Vagina (tissue), 2 donors: Measurements from ENCODE around the gene EPHB1. TPM values are rescaled to one million over a fixed set of nuclear protein-coding genes. Genes with fewer than 3 reads are reported as not detected.
A peak's percentile ranks its signal among the peaks of the same experiment; 100 is the strongest.

Experiments used
- DNase-seq, 2 donors: peaks; one replicate each; pipeline ENCODE4 v3.0.0-alpha.2; 2017; ENCODE audit errors: extremely low spot score in 2 of 2
- H3K27ac ChIP-seq: fragments of 200-600 bp; sonication (generic); one replicate; pipeline ENCODE4 v1.5.1; 2019
- H3K27me3 ChIP-seq: fragments of 200-600 bp; sonication (generic); one replicate; pipeline ENCODE4 v1.5.1; 2019
- H3K36me3 ChIP-seq, 2 donors: fragments of 200-600 bp; sonication (generic); one replicate each; pipeline ENCODE4 v1.5.1; 2017 to 2019
- H3K4me1 ChIP-seq: fragments of 200-600 bp; sonication (generic); one replicate; pipeline ENCODE4 v1.5.1; 2019
- H3K4me3 ChIP-seq, 2 donors: fragments of 200-600 bp; sonication (generic); 1 replicate in 1 of 2; 2 replicates in 1 of 2; pipeline ENCODE4 v1.5.1; 2016 to 2019
- H3K9me3 ChIP-seq: fragments of 200-600 bp; sonication (generic); one replicate; pipeline ENCODE4 v1.5.1; 2019
- CTCF ChIP-seq, 3 experiments: fragments of 450-650 bp in 2 of 3; fragments of 200-600 bp in 1 of 3; sonication (generic) in 1 of 3; IDR thresholded peaks; one replicate each; pipeline ENCODE4 v1.5.1; 2017 to 2019; ENCODE audit warnings: antibody characterized with exemption in 3 of 3, mild to moderate bottlenecking in 2 of 3, moderate library complexity in 2 of 3
- POLR2A ChIP-seq, 2 donors: fragments of 450-650 bp; IDR thresholded peaks; one replicate each; pipeline ENCODE4 v1.6.1; 2017; ENCODE audit warnings: antibody characterized with exemption in 2 of 2, mild to moderate bottlenecking in 2 of 2, moderate library complexity in 2 of 2
- POLR2AphosphoS5 ChIP-seq, 2 donors: sonication (generic); formaldehyde crosslinking; IDR thresholded peaks; one replicate each; pipeline ENCODE4 v1.9.0; 2017; ENCODE audit warnings: antibody characterized with exemption in 2 of 2, mild to moderate bottlenecking in 2 of 2, low read depth in 1 of 2; ENCODE audit not compliant: insufficient read depth in 1 of 2
- intact Hi-C: fragments of 100-400 bp; cut with DNase I; formaldehyde crosslinking; loops from one replicate; pipeline ENCODE4 v1.15.1; 2023
- total RNA-seq: library from RNA; depleted of rRNA; stranded (reverse); fragments of >200 nt; gene quantifications from one replicate; pipeline ENCODE4 v1.2.3, GENCODE V29; 2016

The EPHB1 gene
- total RNA-seq, 1 donor from 2014 or later: 2.2 TPM

DNA sequence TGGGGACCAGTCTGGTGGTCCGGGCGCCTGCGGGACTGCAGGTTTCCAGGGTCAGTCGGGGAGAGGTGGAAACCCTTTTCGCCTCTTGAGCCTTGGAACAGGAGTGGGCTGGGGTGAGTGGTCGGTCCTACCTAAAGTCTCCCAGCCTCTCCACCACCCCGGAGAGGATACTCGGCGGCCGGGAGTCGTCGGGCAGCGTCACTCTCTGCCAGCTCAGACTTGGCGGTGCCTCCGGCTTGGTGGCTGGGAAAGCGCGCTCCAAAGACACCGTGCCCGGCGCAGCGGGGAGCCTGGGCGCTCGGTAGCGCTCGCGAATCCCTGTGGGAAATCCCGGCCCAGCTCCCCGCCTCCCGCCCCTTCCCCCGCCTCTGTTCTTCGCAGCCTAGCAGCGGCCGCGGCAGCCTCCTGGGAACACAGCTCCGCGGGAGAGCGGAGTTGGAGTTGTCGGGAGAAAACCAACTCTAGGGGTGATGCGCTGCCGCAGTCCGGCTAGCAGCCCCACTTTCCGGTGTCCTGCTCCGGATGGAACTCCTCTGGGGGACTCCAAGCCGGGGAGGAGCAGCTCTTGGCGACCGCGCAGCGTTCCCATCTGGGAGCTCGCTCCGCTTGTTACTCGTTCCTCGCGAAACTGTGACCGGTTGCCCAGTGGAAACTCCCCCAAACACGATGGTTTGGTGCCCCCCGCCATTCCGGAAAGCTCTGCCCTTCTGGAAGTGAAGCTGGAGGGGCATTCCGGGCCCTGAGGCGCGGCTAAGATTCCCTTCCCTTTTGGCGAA is 1.4 kb downstream of the EPHB1 start:
- Histone ChIP-seq H3K4me3 (peak overlapping the region; percentile 45 to 57), H3K36me3 (no peaks in the 10 kb centered on the region), H3K4me1 (peaks cover 24% of the 10 kb centered on the region), H3K9me3 (no peaks in the 10 kb centered on the region), H3K27ac (no peak overlapping the region), H3K27me3 (no peaks in the 10 kb centered on the region)
- TF ChIP-seq CTCF (IDR thresholded peaks at IDR 0.05) (no peak), POLR2A (IDR thresholded peaks at IDR 0.05) (no peak)
- DNase-seq: peak; percentile 82 to 85
- intact Hi-C loops: loop anchor here (5.0 kb wide), 1 partner anchor 351 kb away; no protein-coding TSS in a partner anchor

GRCh38 chr3:134797057-134797740 is 2.1 kb downstream of the EPHB1 start:
- H3K27ac ChIP-seq: no peak overlapping the region
- H3K36me3 ChIP-seq: no peaks in the 10 kb centered on the region
- intact Hi-C loops: loop anchor here (5.0 kb wide), 1 partner anchor 350 kb away; no protein-coding TSS in a partner anchor
- DNase-seq: peak; percentile 37 to 62
- H3K9me3 ChIP-seq: no peaks in the 10 kb centered on the region
- peak overlapping the region; percentile 45 to 57 for H3K4me3 ChIP-seq
- peaks cover 24% of the 10 kb centered on the region for H3K4me1 ChIP-seq
- no peak for TF ChIP-seq POLR2A (IDR thresholded peaks at IDR 0.05)
- no peak for TF ChIP-seq CTCF (IDR thresholded peaks at IDR 0.05)
- TF ChIP-seq POLR2AphosphoS5 (IDR thresholded peaks at IDR 0.05; ENCODE audit: insufficient read depth in 1 of 2, low read depth in 1 of 2): no peak
- H3K27me3 ChIP-seq: no peaks in the 10 kb centered on the region

DNA sequence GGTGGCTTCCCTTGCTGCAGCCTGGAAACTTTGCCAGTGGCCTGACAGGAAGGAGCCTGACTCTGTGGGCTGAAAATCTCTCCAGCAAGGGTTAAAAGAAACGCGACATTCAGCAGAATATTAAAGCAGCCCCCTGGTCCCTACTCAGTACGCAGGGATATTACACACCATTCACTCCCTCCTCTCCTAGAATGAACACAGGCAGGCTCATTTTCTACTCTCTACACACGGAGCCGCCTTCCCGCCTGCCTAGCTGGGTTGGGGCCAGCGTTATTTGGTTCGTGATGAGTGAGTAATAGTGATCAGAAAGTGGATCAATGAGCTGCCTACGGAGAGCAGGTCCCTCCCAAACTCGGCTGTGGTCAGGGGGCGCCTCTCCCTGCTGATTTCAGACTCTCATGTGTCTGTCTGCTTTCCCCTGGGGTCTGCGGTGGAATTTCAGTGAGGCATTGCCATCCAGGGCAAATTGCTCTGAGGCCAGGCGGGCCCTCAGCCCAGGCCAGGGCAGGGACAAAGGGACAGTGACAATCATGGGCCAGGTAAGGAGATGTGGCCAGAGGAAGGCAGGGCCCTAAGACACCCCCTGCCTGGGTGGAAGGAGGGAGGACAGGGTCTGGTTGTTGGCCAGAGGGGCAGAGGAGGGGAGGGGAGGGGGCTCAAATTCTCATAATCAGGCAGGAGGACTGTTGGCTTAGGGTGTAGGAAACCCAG is 2.8 kb downstream of the EPHB1 start:
- peaks cover 24% of the 10 kb centered on the region for H3K4me1 ChIP-seq
- H3K9me3 ChIP-seq: no peaks in the 10 kb centered on the region
- TF ChIP-seq POLR2A (IDR thresholded peaks at IDR 0.05) (no peak), POLR2AphosphoS5 (IDR thresholded peaks at IDR 0.05; ENCODE audit: insufficient read depth in 1 of 2, low read depth in 1 of 2) (no peak), CTCF (IDR thresholded peaks at IDR 0.05) (no peak)
- H3K27me3 ChIP-seq: no peaks in the 10 kb centered on the region
- no peak overlapping the region for H3K27ac ChIP-seq
- intact Hi-C loops: loop anchor here (5.0 kb wide), 1 partner anchor 349 kb away; no protein-coding TSS in a partner anchor
- DNase-seq: peak; percentile 71 to 74
- no peaks in the 10 kb centered on the region for H3K36me3 ChIP-seq
- H3K4me3 ChIP-seq: peak overlapping the region in 1 of 2 donors; percentile 57

GRCh38 chr3:134798681-134799311 is 3.7 kb downstream of the EPHB1 start:
- no peak for TF ChIP-seq POLR2AphosphoS5 (IDR thresholded peaks at IDR 0.05; ENCODE audit: insufficient read depth in 1 of 2, low read depth in 1 of 2)
- no peak for TF ChIP-seq POLR2A (IDR thresholded peaks at IDR 0.05)
- no peak for TF ChIP-seq CTCF (IDR thresholded peaks at IDR 0.05)
- peak; percentile 79 to 85 for DNase-seq
- Histone ChIP-seq H3K4me1 (peaks cover 24% of the 10 kb centered on the region), H3K27ac (no peak overlapping the region), H3K27me3 (no peaks in the 10 kb centered on the region), H3K4me3 (no peak overlapping the region), H3K9me3 (no peaks in the 10 kb centered on the region), H3K36me3 (no peaks in the 10 kb centered on the region)
- intact Hi-C loops: loop anchor here (5.0 kb wide), 1 partner anchor 349 kb away; no protein-coding TSS in a partner anchor
